H54 (cell line): ENCODE results near the gene BACH2.
"Not testable (repeated sequence)": the region's sequence is repeated elsewhere in the genome, so short reads cannot be mapped to it uniquely, and the experiment has no call there.

Source experiments
- DNase-seq: peaks from one replicate; pipeline ENCODE4 v3.0.0; 2011; ENCODE audit warnings: low spot score, mixed read lengths; ENCODE audit not compliant: insufficient read length
- FAIRE-seq: peaks from 3 replicates; lab custom pipeline; 2011; peaks lifted over from hg19 to GRCh38; lab: Jason Lieb, UNC
- POLR2A ChIP-seq: IDR thresholded peaks from 2 replicates; pipeline ENCODE4 v1.6.1; 2011; ENCODE audit warnings: low read depth, mild to moderate bottlenecking, low read length

The BACH2 gene

GRCh38 chr6:90131614-90132423 lies 164.8 kb downstream of the BACH2 start:
- no peak for FAIRE-seq
- no peak for TF ChIP-seq POLR2A
- no peak for DNase-seq

- no peak for FAIRE-seq
- DNase-seq, result no peak
- no peak for TF ChIP-seq POLR2A
These were observed 165.5 kb downstream of the BACH2 start for GRCh38 chr6:90131125-90131524.

- FAIRE-seq, DNase-seq: not testable (repeated sequence)
These were observed 168.0 kb downstream of the BACH2 start for GRCh38 chr6:90128687-90129086.

DNA sequence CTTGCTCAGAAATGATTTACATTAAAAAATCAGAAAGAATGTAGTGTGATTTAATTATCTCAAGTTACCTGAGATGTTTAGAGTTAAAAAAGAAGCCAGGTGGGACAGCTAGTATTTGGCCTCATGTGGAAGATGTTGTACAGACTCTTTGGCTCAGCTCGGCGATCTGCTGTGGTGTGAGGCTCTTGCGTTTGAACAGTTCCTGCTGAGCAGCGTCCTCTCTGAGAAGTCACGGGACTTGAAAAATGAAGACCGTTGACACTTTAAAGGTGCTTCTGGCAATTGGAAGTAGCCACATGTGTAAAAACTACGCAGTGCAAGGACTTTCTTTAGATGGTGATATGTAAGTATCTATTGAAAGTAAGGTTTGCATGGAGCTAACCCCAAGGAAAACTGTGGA lies 169.0 kb downstream of the BACH2 start:
- DNase-seq (no peak), FAIRE-seq (no peak)
- TF ChIP-seq POLR2A, result no peak

DNA sequence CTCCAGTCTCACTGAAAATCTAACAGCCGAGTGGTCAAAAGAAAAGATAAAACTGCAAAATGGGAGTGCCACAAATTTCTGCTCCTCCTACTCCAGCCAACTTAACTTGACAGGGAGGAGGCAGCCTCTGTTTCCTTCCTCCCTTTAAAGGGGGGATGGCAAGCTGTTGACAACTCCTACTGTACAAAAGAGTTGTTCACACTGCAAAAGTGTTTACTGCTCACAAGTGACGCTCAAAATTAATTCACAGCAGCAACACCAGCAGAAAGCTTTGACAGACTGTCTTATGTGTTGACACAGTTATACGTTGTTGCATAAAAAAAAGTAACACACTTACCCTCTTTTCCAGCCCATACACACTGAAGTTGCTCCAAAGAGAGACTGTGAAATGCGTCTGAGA lies 169.8 kb downstream of the BACH2 start:
- no peak for FAIRE-seq

GRCh38 chr6:90126181-90126580 lies 170.5 kb downstream of the BACH2 start:
- TF ChIP-seq POLR2A, result no peak
- no peak for DNase-seq
- FAIRE-seq, result no peak

More for the DNA sequence above, 169.8 kb downstream of the BACH2 start:
- no peak for TF ChIP-seq POLR2A
- DNase-seq, result no peak

GRCh38 chr6:90124874-90125510 lies 171.7 kb downstream of the BACH2 start:
- TF ChIP-seq POLR2A, result no peak
- FAIRE-seq (no peak), DNase-seq (no peak)

DNA sequence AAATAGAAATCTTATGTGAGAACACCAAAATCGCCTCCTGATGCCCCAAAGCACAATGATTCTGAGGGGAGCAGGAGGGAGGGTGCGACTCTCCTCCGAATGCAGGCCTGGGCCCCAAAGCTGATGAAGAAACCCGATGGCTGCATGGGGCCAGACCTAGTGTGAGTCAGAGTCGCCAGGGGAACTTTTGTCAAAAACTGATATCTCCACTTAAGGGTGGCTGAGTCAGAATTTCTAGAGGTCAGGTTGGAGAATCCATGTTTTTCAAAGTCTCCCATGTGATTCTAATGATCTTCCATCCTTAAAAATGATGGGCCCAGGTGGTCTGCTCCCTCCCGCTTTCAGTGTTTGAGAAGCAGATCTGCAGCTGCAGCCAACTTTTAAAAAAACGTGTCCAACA lies 172.8 kb downstream of the BACH2 start:
- no peak for TF ChIP-seq POLR2A
- DNase-seq (no peak), FAIRE-seq (no peak)

GRCh38 chr6:90121982-90122381 lies 174.7 kb downstream of the BACH2 start:
- FAIRE-seq, result no peak
- TF ChIP-seq POLR2A, result no peak
- no peak for DNase-seq

DNA sequence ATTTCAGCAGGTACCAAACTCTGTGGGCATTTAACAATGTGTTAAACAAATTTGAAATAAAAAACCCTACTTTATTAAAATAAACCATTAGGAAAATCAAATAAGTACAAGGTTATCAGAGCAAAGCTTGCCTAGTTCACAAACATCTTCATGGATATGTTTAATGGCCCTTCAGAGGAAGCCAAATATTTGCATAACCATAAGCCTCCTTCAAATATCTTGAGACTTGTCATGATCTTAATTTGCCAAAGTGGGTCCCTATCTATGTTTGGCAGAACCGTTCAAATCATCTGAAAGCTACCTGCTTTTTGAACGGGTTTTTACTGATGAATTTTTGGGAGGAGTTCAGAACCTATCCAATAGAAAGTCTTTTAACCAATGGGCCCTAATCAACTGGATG lies 176.3 kb downstream of the BACH2 start:
- no peak for TF ChIP-seq POLR2A
- DNase-seq, result no peak
- FAIRE-seq, result no peak

DNA sequence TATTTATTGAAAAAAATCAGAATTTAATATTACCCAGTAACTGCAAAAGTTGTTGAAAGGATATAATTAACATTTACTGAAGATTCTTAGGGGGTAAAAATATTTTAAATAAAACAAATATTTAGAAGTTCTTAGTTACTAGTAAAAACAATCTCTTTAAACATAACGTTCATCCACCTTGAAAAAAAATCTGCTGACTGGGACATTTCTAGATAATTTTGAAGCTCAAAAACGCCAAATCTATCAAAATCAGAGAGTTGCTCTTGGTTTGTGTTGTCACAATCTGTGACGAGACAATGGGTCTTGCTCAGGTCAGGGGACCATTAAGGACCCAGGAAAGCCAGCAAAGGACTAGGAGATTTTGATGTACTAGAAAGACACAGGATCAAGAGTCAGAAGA lies 177.0 kb downstream of the BACH2 start:
- DNase-seq, result no peak
- no peak for FAIRE-seq
- no peak for TF ChIP-seq POLR2A

DNA sequence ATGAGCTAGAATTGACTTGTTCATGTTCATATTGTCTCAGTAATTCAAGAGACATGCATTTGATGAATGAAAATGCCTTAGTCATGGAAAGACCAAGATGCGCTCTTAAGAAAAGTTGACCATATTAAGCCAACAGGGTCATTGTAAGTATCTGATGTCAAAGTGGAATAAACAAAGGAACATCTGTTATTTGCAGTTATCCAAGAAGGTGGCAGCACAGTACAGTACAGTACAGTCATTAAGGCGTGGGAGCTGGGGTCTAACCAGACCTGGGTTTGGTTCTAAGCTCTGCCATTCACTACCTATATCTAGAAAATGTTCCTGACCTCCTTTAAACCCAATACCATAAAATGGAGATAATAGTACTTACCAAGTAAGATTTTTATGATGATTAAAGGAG lies 178.1 kb downstream of the BACH2 start:
- DNase-seq (no peak), FAIRE-seq (no peak)
- TF ChIP-seq POLR2A, result no peak

- no peak for FAIRE-seq
- no peak for DNase-seq
- no peak for TF ChIP-seq POLR2A
These were observed 178.6 kb downstream of the BACH2 start for GRCh38 chr6:90118069-90118468.

- not testable (repeated sequence) for FAIRE-seq, DNase-seq
These were observed 180.5 kb downstream of the BACH2 start for GRCh38 chr6:90116126-90116525.

GRCh38 chr6:90113389-90113788 lies 183.3 kb downstream of the BACH2 start:
- DNase-seq, result no peak
- TF ChIP-seq POLR2A, result no peak

More at GRCh38 chr6:90113389-90113788, 183.3 kb downstream of the BACH2 start:
- FAIRE-seq, result no peak
